Mesodermal cell (in vitro differentiated cells): Measurements from ENCODE around the gene ARHGEF28.

Experiments
- H3K27ac ChIP-seq: 2 replicates; pipeline ENCODE4 v1.7.0; 2013; ENCODE audit warnings: mild to moderate bottlenecking, low read depth, low read length, moderate library complexity; ENCODE audit not compliant: severe bottlenecking
- H3K36me3 ChIP-seq: 2 replicates; pipeline ENCODE4 v1.7.1; 2013; ENCODE audit warnings: mild to moderate bottlenecking, low read length, moderate library complexity; ENCODE audit not compliant: control insufficient read depth, insufficient read depth
- H3K4me1 ChIP-seq: one replicate; pipeline ENCODE4 v1.7.1; 2013; ENCODE audit warnings: mild to moderate bottlenecking, low read length; ENCODE audit not compliant: insufficient read depth, control insufficient read depth, poor library complexity, severe bottlenecking
- H3K4me3 ChIP-seq: 2 replicates; pipeline ENCODE4 v1.7.0; 2013; ENCODE audit warnings: low read length, control low read depth, mild to moderate bottlenecking; ENCODE audit not compliant: insufficient read depth, poor library complexity, severe bottlenecking; ENCODE audit errors: extremely low read depth
- H3K9me3 ChIP-seq: 2 replicates; pipeline ENCODE4 v1.7.1; 2013; ENCODE audit warnings: mild to moderate bottlenecking, low read length, moderate library complexity; ENCODE audit not compliant: control insufficient read depth
- WGBS, 2 experiments: methylation state at CpG; one replicate each; pipeline ENCODE4 v1.1.5; 2013; ENCODE audit warnings: missing lambda C conversion rate in 2 of 2; ENCODE audit not compliant: insufficient coverage in 2 of 2; 5-methylcytosine and 5-hydroxymethylcytosine counted together

Gene ARHGEF28

GRCh38 chr5:73801686-73802085, 175.7 kb downstream of the ARHGEF28 start:
- Histone ChIP-seq H3K36me3 (no peaks in the 10 kb centered on the region), H3K4me1 (peaks cover 6% of the 10 kb centered on the region), H3K27ac (no peak overlapping the region), H3K4me3 (no peak overlapping the region), H3K9me3 (no peaks in the 10 kb centered on the region)
- WGBS, 2 experiments, result no CpG with 5 or more reads among the region's 2 CpGs

DNA sequence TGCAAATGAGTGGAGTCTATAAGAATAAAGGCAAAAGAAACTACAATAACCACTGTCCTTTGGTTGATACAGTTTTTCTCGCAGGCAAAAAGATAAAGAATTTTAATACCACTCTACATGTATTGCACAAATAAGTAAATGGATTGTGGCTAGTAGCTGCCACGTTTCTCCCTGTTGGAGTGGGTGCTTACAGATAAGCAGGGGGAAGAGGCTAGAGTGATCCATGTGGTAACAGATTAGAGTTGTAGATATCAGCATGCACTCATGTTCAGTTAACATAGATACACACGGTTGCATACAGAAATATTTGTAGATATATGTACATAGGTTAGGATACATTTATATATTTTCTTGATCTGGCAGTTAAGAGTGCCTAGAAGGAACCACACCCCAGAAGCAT, 179.5 kb downstream of the ARHGEF28 start:
- 100% methylated on average over 1 of the region's 3 CpGs; no CpG with 5 or more reads in 1 of the 2 experiments for WGBS, 2 experiments
- no peaks in the 10 kb centered on the region for H3K4me1 ChIP-seq
- no peak overlapping the region for H3K27ac ChIP-seq
- H3K36me3 ChIP-seq, result no peaks in the 10 kb centered on the region
- H3K4me3 ChIP-seq, result no peak overlapping the region
- H3K9me3 ChIP-seq, result no peaks in the 10 kb centered on the region

DNA sequence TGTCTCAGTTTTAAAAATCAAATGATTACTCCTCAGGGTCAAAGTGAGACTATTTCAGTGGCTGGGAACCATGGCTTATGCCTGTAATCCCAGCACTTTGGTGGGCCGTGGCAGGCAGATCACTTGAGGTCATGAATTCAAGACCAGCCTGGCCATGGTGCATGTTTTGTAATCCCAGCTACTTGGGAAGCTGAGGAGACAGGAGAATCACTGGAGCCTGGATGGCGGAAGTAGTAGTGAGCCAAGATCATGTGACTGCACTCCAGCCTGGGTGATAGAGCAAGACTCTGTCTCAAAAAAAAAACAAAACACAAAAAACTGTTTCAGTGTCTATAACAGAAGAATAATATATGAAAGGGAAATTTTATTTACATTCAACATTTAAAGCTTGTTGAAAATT, 182.9 kb downstream of the ARHGEF28 start:
- H3K4me3 ChIP-seq, result no peak overlapping the region
- H3K9me3 ChIP-seq, result no peaks in the 10 kb centered on the region
- no peaks in the 10 kb centered on the region for H3K4me1 ChIP-seq
- H3K27ac ChIP-seq, result no peak overlapping the region
- no peaks in the 10 kb centered on the region for H3K36me3 ChIP-seq
- WGBS, 2 experiments, result 100% methylated on average over 1 of the region's 2 CpGs

DNA sequence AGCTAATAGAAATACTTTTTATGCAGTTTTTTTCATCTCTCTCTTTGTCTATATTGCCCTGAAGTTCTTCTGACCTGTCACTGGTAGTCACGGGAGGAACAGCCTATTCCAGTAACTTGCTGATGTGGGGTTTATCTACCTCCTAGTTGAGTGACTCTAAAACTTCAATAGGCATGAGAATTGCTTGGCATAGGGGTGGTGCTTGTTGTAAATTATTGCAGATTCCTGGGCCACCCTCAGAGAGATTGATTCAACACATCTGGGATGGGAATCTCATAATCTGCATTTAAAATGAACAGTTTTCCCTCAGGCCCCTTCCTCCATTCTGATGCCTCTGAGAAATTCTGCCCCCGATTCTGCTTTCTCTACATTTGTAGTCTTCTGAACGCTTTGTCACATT, 184.4 kb downstream of the ARHGEF28 start:
- no peaks in the 10 kb centered on the region for H3K36me3 ChIP-seq
- no peaks in the 10 kb centered on the region for H3K9me3 ChIP-seq
- H3K4me1 ChIP-seq, result no peaks in the 10 kb centered on the region
- 67% methylated on average over 1 of the region's 3 CpGs; no CpG with 5 or more reads in 1 of the 2 experiments for WGBS, 2 experiments
- H3K27ac ChIP-seq, result no peak overlapping the region
- H3K4me3 ChIP-seq, result no peak overlapping the region

DNA sequence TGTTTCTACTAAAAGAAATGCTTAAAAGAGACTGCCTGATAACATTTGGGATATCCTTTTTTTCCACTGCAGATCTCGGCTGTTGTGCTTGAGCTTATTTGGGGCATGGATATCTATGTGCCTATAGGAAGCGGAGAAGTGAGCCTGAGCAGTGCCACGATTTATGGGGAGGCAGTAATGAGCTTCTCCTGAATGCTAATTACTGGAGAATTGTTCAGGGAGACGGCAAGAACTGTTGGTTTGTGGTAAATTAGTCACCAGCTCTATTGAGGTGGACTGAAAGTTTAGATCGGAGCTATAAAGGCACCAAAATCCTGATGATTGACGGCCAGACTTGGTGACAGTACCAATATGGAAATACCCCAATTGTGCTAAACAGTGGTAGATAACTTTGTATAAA, 186.5 kb downstream of the ARHGEF28 start:
- Histone ChIP-seq H3K27ac (no peak overlapping the region), H3K36me3 (no peaks in the 10 kb centered on the region), H3K4me3 (no peak overlapping the region), H3K9me3 (no peaks in the 10 kb centered on the region), H3K4me1 (no peaks in the 10 kb centered on the region)
- 80 to 88% methylated on average over 5 to 6 of the region's 6 CpGs for WGBS, 2 experiments

GRCh38 chr5:73812962-73813588, 187.1 kb downstream of the ARHGEF28 start:
- H3K4me3 ChIP-seq, result no peak overlapping the region
- H3K9me3 ChIP-seq, result no peaks in the 10 kb centered on the region
- H3K36me3 ChIP-seq, result no peaks in the 10 kb centered on the region
- H3K27ac ChIP-seq, result no peak overlapping the region
- WGBS, 2 experiments, result 86 to 89% methylated on average over 7 to 9 of the region's 9 CpGs
- H3K4me1 ChIP-seq, result no peaks in the 10 kb centered on the region

GRCh38 chr5:73814233-73814846, 188.3 kb downstream of the ARHGEF28 start:
- no peak overlapping the region for H3K27ac ChIP-seq
- no peaks in the 10 kb centered on the region for H3K9me3 ChIP-seq
- 63 to 80% methylated on average over 5 to 6 of the region's 8 CpGs for WGBS, 2 experiments
- H3K4me1 ChIP-seq, result no peaks in the 10 kb centered on the region
- H3K36me3 ChIP-seq, result no peaks in the 10 kb centered on the region
- no peak overlapping the region for H3K4me3 ChIP-seq

GRCh38 chr5:73815631-73816030, 189.6 kb downstream of the ARHGEF28 start:
- Histone ChIP-seq H3K4me1 (no peaks in the 10 kb centered on the region), H3K4me3 (no peak overlapping the region), H3K9me3 (no peaks in the 10 kb centered on the region), H3K27ac (no peak overlapping the region), H3K36me3 (no peaks in the 10 kb centered on the region)
- WGBS, 2 experiments, result 97 to 100% methylated on average over 3 to 4 of the region's 4 CpGs

DNA sequence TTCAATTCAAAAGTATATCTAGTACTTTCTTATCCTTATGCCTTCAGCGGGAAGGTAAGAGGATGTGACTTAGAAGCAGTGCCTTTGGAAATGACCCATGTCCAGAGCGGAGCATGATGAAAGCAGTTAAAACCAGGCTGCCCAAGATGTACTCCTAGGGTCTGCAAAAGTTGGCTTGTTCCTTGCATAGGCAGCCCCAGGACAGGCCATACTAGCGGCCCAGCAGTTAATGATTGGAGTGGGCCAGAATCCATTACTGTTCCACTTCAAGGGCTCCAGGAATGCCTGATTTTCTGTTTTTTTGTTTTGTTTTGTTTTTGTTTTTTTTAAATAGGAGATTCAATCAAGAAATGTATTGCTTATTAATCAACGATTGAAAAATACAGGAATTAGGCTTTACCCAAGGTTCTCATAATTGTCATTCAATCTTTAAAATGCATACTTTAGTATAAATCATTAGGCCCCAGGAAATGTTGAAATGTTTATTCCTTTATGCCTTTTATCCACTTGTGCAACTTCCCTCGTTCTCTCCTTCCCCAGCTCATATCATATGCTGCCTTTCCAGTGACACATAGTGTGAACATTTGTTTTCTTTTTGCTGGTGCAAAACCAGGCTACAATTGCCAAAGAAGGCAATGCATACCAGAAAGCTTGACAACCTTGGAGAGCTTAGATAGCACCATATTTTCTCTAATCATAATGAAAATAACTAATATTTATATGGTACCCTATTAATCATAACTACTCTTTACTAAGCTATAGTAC, 190.8 kb downstream of the ARHGEF28 start:
- no peaks in the 10 kb centered on the region for H3K36me3 ChIP-seq
- H3K9me3 ChIP-seq, result no peaks in the 10 kb centered on the region
- H3K4me1 ChIP-seq, result no peaks in the 10 kb centered on the region
- H3K4me3 ChIP-seq, result no peak overlapping the region
- no peak overlapping the region for H3K27ac ChIP-seq
- 90 to 97% methylated on average over 3 of the region's 5 CpGs for WGBS, 2 experiments

DNA sequence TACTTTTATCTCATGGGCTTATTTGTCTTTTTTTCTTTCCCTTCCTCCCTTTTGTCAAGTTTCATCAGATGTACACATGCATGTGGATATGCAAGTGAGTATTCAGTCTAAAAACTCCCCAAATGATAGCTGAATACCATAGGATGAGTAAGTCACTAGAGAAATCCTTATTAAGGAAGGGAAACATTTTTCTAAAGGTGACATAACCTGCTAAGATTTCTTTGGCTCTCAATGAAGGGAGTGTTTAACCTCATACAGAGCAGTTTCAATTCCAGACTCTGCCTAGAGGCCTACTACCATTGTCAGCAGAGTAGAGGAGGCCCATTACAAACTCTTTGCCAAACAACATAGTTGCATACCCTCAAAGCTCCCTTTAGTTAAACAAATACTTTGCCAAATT, 192.4 kb downstream of the ARHGEF28 start:
- no peak overlapping the region for H3K27ac ChIP-seq
- H3K36me3 ChIP-seq, result no peaks in the 10 kb centered on the region
- H3K9me3 ChIP-seq, result no peaks in the 10 kb centered on the region
- H3K4me3 ChIP-seq, result no peak overlapping the region
- peaks cover 8% of the 10 kb centered on the region for H3K4me1 ChIP-seq

- Histone ChIP-seq H3K27ac (no peak overlapping the region), H3K4me3 (no peak overlapping the region), H3K9me3 (no peaks in the 10 kb centered on the region), H3K4me1 (peaks cover 8% of the 10 kb centered on the region), H3K36me3 (no peaks in the 10 kb centered on the region)
- WGBS, 2 experiments, result 93 to 100% methylated on average over 2 of the region's 2 CpGs
Measured at GRCh38 chr5:73820326-73820725, 194.3 kb downstream of the ARHGEF28 start.
